Endothelial cell of umbilical vein (primary cell): ENCODE data around the gene GLUD1. TPM values are rescaled to one million over a fixed set of nuclear protein-coding genes. Genes with fewer than 3 reads are reported as not detected.
"Not testable (repeated sequence)": the region's sequence is repeated elsewhere in the genome, so short reads cannot be mapped to it uniquely, and the experiment has no call there.

Experiments
- BruUV-seq: library from RNA; stranded (reverse); fragments of 400-500 nt; replicated peaks from 2 replicates; lab custom pipeline; 2021; lab: Mats Ljungman, UMichigan
- CTCF ChIA-PET: fragments of 300-600, 350-600 bp; sonication (Branson Sonifier 250); formaldehyde crosslinking; loops from one replicate; lab custom pipeline; 2021; ENCODE audit warnings: antibody characterized with exemption, inconsistent platforms; lab: Charles Lee
- POLR2A ChIA-PET: fragments of 300-600, 350-600 bp; sonication (Branson Sonifier 250); formaldehyde crosslinking; loops from one replicate; lab custom pipeline; 2021; ENCODE audit warnings: antibody characterized with exemption, inconsistent platforms; lab: Charles Lee
- DNase-seq: peaks from one replicate; pipeline ENCODE4 v3.0.0-alpha.2; 2011; ENCODE audit warnings: low read depth, low spot score
- FAIRE-seq: peaks from 2 replicates; lab custom pipeline; 2011; peaks lifted over from hg19 to GRCh38; lab: Jason Lieb, UNC
- H2AFZ ChIP-seq: 2 replicates; pipeline ENCODE4 v1.6.0; 2012; ENCODE audit warnings: low read depth, low read length, control low read depth, inconsistent platforms
- H3K27ac ChIP-seq: 2 replicates; pipeline ENCODE4 v1.5.1; 2011; ENCODE audit warnings: low read depth, mild to moderate bottlenecking, control low read depth, low read length, moderate library complexity; ENCODE audit not compliant: insufficient read depth
- H3K27me3 ChIP-seq, 2 experiments: 2 replicates each; pipeline versions ENCODE4 v1.6.0 to v1.6.1; 2011; ENCODE audit warnings: low read length in 2 of 2, mixed read lengths in 1 of 2; ENCODE audit not compliant: control insufficient read depth in 2 of 2, insufficient read depth in 2 of 2
- H3K36me3 ChIP-seq, 2 experiments: 2 replicates in 1 of 2; 3 replicates in 1 of 2; pipeline ENCODE4 v1.5.1; 2011; ENCODE audit warnings: low read length in 2 of 2, mild to moderate bottlenecking in 1 of 2, moderate library complexity in 1 of 2; ENCODE audit not compliant: control insufficient read depth in 2 of 2, insufficient read depth in 2 of 2; ENCODE audit errors: extremely low read depth in 1 of 2
- H3K4me1 ChIP-seq: 3 replicates; pipeline ENCODE4 v1.5.1; 2011; ENCODE audit warnings: mild to moderate bottlenecking, low read length; ENCODE audit not compliant: control insufficient read depth, insufficient read depth; ENCODE audit errors: extremely low read depth
- H3K4me2 ChIP-seq: 2 replicates; pipeline ENCODE4 v1.6.1; 2011; ENCODE audit warnings: low read length, control low read depth, mixed read lengths; ENCODE audit not compliant: insufficient read depth
- H3K4me3 ChIP-seq, 3 experiments: fragments of 200-600 bp in 1 of 3; sonication (generic), shearing (Covaris generic) in 1 of 3; replicated peaks in 1 of 3; 2 replicates each; pipeline ENCODE4 v1.5.1; 2011 to 2016; ENCODE audit warnings: control low read depth in 3 of 3, low read length in 3 of 3, mild to moderate bottlenecking in 2 of 3, inconsistent platforms in 1 of 3, low read depth in 1 of 3, moderate library complexity in 1 of 3; ENCODE audit not compliant: insufficient read depth in 1 of 3
- H3K79me2 ChIP-seq: 2 replicates; pipeline ENCODE4 v1.6.0; 2012; ENCODE audit warnings: low read length, inconsistent platforms; ENCODE audit not compliant: control insufficient read depth, insufficient read depth
- H3K9ac ChIP-seq: replicated peaks from 2 replicates; pipeline ENCODE3; 2011; ENCODE audit warnings: low read length, control low read depth; ENCODE audit not compliant: insufficient read depth; ENCODE audit errors: extremely low read depth
- H3K9me1 ChIP-seq: replicated peaks from 3 replicates; pipeline ENCODE4 v1.6.0; 2011; ENCODE audit warnings: mild to moderate bottlenecking, low read length; ENCODE audit not compliant: control insufficient read depth, insufficient read depth; ENCODE audit errors: extremely low read depth
- H3K9me3 ChIP-seq: replicated peaks from 2 replicates; pipeline ENCODE4 v1.5.1; 2012; ENCODE audit warnings: low read length, inconsistent platforms; ENCODE audit not compliant: control insufficient read depth, insufficient read depth
- H4K20me1 ChIP-seq: replicated peaks from 2 replicates; pipeline ENCODE3; 2011; ENCODE audit warnings: mild to moderate bottlenecking, low read length; ENCODE audit not compliant: control insufficient read depth, insufficient read depth; ENCODE audit errors: extremely low read depth
- dilution Hi-C: fragments of 300-500 bp; cut with MboI; formaldehyde crosslinking; loops from one replicate; pipeline ENCODE4 v1.15.0; 2019; ENCODE audit warnings: low sequenced_read_pairs; ENCODE audit not compliant: extremely low pct_ligation_motif_present
- intact Hi-C: fragments of 100-400 bp; cut with micrococcal nuclease; formaldehyde crosslinking; loops from one replicate; pipeline ENCODE4 v1.10.0; 2022
- polyA plus RNA-seq, 4 experiments: library from polyadenylated mRNA; depleted of rRNA in 3 of 4; stranded (reverse) in 3 of 4; unstranded in 1 of 4; fragments of >200 nt; gene quantifications; 2 replicates each; pipeline versions ENCODE4 v1.2.1 to v1.2.3, GENCODE V29; 2011 to 2012; ENCODE audit warnings: missing spikeins in 1 of 4
- total RNA-seq: library from RNA; stranded (reverse); gene quantifications from 2 replicates; pipeline ENCODE4 v1.2.3, GENCODE V29; 2021

The GLUD1 gene
- total and polyA plus RNA-seq, 2 donors (not counting 3 experiments of a cell fraction or from before 2014, with no cell fraction given), result 41.9 to 94.7 TPM

DNA sequence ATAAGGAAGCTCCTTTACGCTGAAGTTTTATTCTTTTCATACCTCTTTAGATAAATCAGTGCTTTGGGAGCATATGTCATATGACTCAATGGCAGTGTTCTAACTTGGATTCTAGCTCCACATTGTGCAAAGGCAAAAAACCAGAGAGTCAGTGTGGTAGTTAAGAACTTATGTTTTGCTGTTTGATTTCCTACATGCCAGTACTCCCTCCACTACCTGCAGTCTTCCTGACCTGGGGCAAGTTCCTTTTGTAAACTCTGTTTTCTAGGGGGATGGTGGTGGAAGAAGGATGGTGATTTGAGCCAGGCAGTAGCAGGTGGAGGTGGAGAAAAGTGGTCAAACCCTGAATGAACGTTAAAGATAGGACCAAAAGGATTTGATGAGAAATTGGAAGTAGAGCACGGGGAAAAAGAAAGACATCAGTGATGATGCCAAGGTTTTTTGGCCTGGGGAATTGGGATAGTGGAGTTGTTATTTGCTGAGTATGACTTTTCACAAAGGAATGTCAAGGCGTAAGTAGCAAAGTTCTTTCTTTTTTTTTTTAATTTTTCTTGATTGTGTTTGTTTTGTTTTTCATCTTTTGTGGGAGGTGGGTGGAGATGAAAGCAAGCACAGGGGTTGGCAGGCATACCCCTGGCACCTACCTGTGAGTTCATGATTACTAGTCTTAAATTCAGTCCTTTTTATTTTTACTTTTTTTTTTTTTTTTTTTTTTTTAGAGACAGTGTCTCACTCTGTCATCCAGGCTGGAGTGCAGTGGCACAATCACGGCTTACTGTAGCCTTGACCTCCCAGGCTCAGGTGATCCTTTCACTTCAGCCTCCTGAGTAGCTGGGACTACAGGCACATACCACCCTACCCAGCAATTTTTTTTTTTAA lies 47.8 kb upstream of the GLUD1 start:
- intact Hi-C loops, H3K4me2 ChIP-seq, H4K20me1 ChIP-seq, H3K27ac ChIP-seq, H2AFZ ChIP-seq, H3K79me2 ChIP-seq, POLR2A ChIA-PET, H3K27me3 ChIP-seq, H3K9ac ChIP-seq, dilution Hi-C loops, H3K4me3 ChIP-seq, BruUV-seq, FAIRE-seq, DNase-seq, H3K4me1 ChIP-seq, H3K36me3 ChIP-seq, CTCF ChIA-PET, H3K9me3 ChIP-seq, H3K9me1 ChIP-seq: not testable (repeated sequence)

- H3K27me3 ChIP-seq, CTCF ChIA-PET, POLR2A ChIA-PET, H3K79me2 ChIP-seq, H4K20me1 ChIP-seq, dilution Hi-C loops, H3K27ac ChIP-seq, H3K4me2 ChIP-seq, H2AFZ ChIP-seq, H3K9me1 ChIP-seq, DNase-seq, FAIRE-seq, BruUV-seq, H3K4me3 ChIP-seq, H3K4me1 ChIP-seq, H3K9me3 ChIP-seq, H3K9ac ChIP-seq, intact Hi-C loops, H3K36me3 ChIP-seq: not testable (repeated sequence)
Observed at GRCh38 chr10:87137478-87137877, 42.8 kb upstream of the GLUD1 start.

GRCh38 chr10:87134440-87134839 lies 39.8 kb upstream of the GLUD1 start:
- intact Hi-C loops, H2AFZ ChIP-seq: not testable (repeated sequence)
- CTCF ChIA-PET, result interaction anchor here (0.6 kb wide), 1 partner anchor 234 kb away, joined by 3 read pairs; no protein-coding TSS in a partner anchor

DNA sequence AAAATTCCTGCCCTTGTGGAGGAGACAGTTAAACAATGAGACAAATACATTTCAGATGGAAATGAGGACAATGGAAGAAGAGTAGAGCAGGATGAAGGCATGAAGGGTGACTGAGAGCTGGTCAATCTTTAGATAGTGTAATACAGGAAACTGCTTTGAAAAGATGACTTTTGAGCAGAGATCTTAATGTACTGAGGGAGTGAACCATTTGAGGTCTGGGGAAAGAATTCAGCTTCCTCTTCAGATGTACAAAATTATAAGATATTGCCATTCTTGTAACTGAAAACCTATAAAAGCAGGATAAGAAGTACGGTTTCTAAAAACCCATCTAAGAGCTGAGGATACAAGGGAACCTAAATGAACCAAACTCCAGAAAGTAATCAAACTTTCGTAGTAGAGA lies 39.3 kb upstream of the GLUD1 start:
- H3K4me1 ChIP-seq, H3K4me3 ChIP-seq, dilution Hi-C loops, H4K20me1 ChIP-seq, DNase-seq, BruUV-seq, H3K36me3 ChIP-seq, FAIRE-seq, H3K9me3 ChIP-seq, H3K9ac ChIP-seq, H3K27ac ChIP-seq, CTCF ChIA-PET, POLR2A ChIA-PET, H3K27me3 ChIP-seq, H3K9me1 ChIP-seq, H2AFZ ChIP-seq, H3K79me2 ChIP-seq, intact Hi-C loops, H3K4me2 ChIP-seq: not testable (repeated sequence)

More at GRCh38 chr10:87134440-87134839, 39.8 kb upstream of the GLUD1 start:
- H3K4me3 ChIP-seq, H3K9ac ChIP-seq, POLR2A ChIA-PET, H3K79me2 ChIP-seq, H3K27ac ChIP-seq, H3K9me1 ChIP-seq, FAIRE-seq, H3K27me3 ChIP-seq, BruUV-seq, H3K4me1 ChIP-seq, H4K20me1 ChIP-seq, H3K36me3 ChIP-seq, dilution Hi-C loops, H3K4me2 ChIP-seq, DNase-seq, H3K9me3 ChIP-seq: not testable (repeated sequence)
